NCI-H748 treated with DMSO at 0.1 percent for 48 hours (cell line): ENCODE data around the gene NOC2L.

Experiments
- DNase-seq: peaks from one replicate; lab custom pipeline; 2025; lab: John Stamatoyannopoulos, UW

The NOC2L gene

GRCh38 chr1:974687-975328 is 15.8 kb upstream of the NOC2L start:
- DNase-seq: no peak

GRCh38 chr1:974293-974640 is 15.2 kb upstream of the NOC2L start:
- no peak for DNase-seq

- DNase-seq: no peak
Measured at GRCh38 chr1:973459-974292, 14.6 kb upstream of the NOC2L start.

GRCh38 chr1:972726-973458 is 13.8 kb upstream of the NOC2L start:
- no peak for DNase-seq

- no peak for DNase-seq
Measured at GRCh38 chr1:971751-972506, 12.9 kb upstream of the NOC2L start.

GRCh38 chr1:970973-971730 is 12.1 kb upstream of the NOC2L start:
- DNase-seq: no peak

- DNase-seq: no peak
Measured at GRCh38 chr1:970242-970972, 11.4 kb upstream of the NOC2L start.

- no peak for DNase-seq
Measured at GRCh38 chr1:969260-969855, 10.3 kb upstream of the NOC2L start.

GRCh38 chr1:967466-968343 is 8.6 kb upstream of the NOC2L start:
- DNase-seq: no peak

GRCh38 chr1:966704-967300 is 7.7 kb upstream of the NOC2L start:
- no peak for DNase-seq

GRCh38 chr1:966135-966703 is 7.2 kb upstream of the NOC2L start, which contains the start of gene PLEKHN1:
TSS of gene PLEKHN1 (plus strand) at chr1:966482. CDS start at chr1:966532, 50 bp downstream.
- no peak for DNase-seq

- DNase-seq: no peak
Measured at GRCh38 chr1:965526-966134, 6.6 kb upstream of the NOC2L start.

GRCh38 chr1:964691-965525 is 5.9 kb upstream of the NOC2L start:
- DNase-seq: no peak

- no peak for DNase-seq
Measured at GRCh38 chr1:963746-964525, 4.9 kb upstream of the NOC2L start.

GRCh38 chr1:963301-963651 is 4.2 kb upstream of the NOC2L start:
- DNase-seq: no peak
